ENCODE results near the gene ZNF607. TPM values are rescaled to one million over a fixed set of nuclear protein-coding genes. Genes with fewer than 3 reads are reported as not detected.

ZNF607 gene
- total RNA-seq, 4 donors from 2014 or later: 0.62 to 2.7 (median 1.5) TPM

DNA sequence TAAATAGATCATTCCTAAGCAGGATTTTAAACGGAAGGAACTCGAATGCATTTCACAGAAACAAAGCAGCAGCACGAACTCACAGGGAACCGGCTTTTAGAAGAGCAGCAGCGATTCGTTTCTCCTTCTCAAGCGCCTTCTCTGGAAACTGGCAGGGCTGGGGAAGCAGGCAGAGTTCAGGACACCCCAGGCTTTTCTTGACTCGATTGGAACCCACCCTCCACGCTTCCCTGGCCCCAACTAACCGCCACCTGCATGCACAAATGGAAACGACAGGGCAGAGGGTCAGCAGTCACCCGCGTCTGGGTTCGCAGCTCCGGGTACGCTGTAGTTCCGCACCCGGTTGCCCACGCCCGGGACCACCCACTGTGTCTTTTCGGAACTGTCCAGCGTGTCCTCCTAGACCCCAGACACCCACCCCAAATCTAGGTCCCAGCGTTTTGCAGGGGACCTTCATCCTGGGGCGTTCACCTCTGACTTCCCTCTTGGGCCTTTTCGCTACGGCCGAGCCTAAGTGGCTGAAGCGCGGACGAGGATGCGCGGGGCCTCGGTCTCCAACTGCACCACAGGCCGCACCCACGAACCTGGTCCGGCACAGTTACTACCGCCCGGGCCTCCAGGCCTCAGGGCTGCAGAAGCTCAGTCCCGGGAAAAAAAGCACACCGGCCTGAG, 64.8 kb downstream of the ZNF607 start:
- Histone ChIP-seq H3K27me3 (no peaks in the 10 kb centered on the region), H3K27ac (peak overlapping the region; percentile 90 to 94 (median 93)), H3K36me3 (peaks cover 0 to 1% of the 10 kb centered on the region in 2 donors), H3K4me1 (peaks cover 21 to 22% of the 10 kb centered on the region in 2 donors), H3K4me3 (peak overlapping the region; percentile 75 to 94 (median 84)), H3K9me3 (no peaks in the 10 kb centered on the region)
- TF ChIP-seq, protein P1, sequence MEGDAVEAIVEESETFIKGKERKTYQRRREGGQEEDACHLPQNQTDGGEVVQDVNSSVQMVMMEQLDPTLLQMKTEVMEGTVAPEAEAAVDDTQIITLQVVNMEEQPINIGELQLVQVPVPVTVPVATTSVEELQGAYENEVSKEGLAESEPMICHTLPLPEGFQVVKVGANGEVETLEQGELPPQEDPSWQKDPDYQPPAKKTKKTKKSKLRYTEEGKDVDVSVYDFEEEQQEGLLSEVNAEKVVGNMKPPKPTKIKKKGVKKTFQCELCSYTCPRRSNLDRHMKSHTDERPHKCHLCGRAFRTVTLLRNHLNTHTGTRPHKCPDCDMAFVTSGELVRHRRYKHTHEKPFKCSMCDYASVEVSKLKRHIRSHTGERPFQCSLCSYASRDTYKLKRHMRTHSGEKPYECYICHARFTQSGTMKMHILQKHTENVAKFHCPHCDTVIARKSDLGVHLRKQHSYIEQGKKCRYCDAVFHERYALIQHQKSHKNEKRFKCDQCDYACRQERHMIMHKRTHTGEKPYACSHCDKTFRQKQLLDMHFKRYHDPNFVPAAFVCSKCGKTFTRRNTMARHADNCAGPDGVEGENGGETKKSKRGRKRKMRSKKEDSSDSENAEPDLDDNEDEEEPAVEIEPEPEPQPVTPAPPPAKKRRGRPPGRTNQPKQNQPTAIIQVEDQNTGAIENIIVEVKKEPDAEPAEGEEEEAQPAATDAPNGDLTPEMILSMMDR (IDR thresholded peaks at IDR 0.05 in 4 of 5, conservative IDR thresholded peaks at IDR 0.05 in 1 of 5): no peak
- TF ChIP-seq POLR2A (IDR thresholded peaks at IDR 0.05): no peak
- intact Hi-C loops (cut with DNase I; ENCODE audit: low total_unique reads): loop anchor here (1.0 to 10.0 kb wide), 7 partner anchors 38 to 577 kb away; partner anchors contain the start of genes ZNF383, ZNF420, ZNF527 and ZNF540
- ATAC-seq (peak; percentile 24 to 27), DNase-seq (peak; percentile 2 to 14)
- in situ Hi-C loops (cut with MboI; ENCODE audit: low sequenced_read_pairs in 4 of 4): no loop called here

DNA sequence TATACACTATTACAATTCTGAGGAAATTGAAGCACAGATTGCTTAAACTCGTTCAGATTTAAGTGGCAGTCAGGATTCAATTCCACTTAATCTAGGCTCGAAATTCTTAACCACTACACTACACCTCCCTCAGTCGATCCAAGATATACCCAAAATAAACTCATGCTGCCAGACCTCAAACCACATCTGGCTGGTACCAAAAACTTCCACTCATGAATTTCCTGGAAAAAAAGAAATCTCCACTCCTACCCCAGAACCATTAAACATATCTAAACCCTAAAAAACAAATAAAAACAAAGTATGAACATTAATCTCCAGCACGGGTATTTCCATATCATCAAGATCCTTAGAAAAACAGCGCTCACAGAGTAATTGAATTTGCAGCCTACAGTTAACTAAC, 65.4 kb downstream of the ZNF607 start:
- in situ Hi-C loops (cut with MboI; ENCODE audit: low sequenced_read_pairs in 4 of 4): no loop called here
- Histone ChIP-seq H3K4me3 (peak overlapping the region; percentile 75 to 94 (median 84)), H3K9me3 (no peaks in the 10 kb centered on the region), H3K27ac (peak overlapping the region; percentile 90 to 94 (median 93)), H3K27me3 (no peaks in the 10 kb centered on the region), H3K36me3 (no peaks in the 10 kb centered on the region), H3K4me1 (peaks cover 21 to 22% of the 10 kb centered on the region in 2 donors)
- DNase-seq (no peak), ATAC-seq (no peak)
- intact Hi-C loops (cut with DNase I; ENCODE audit: low total_unique reads): loop anchor here (10.0 kb wide), 1 partner anchor 279 kb away; the partner anchor contains the start of gene ZNF527
- no peak for TF ChIP-seq POLR2A (IDR thresholded peaks at IDR 0.05)
- TF ChIP-seq, protein P1 (IDR thresholded peaks at IDR 0.05 in 4 of 5, conservative IDR thresholded peaks at IDR 0.05 in 1 of 5): no peak

Other genes starting within 250 kb of the ZNF607 start
- 1 to 10 TPM in 2 of 4 donors, under 1 TPM in 2; 0.19 to 1.2 (median 0.76) TPM for gene ZNF793, start 212.8 kb downstream of the ZNF607 start, total RNA-seq
- 1 to 10 TPM; 1.5 to 2.5 (median 1.8) TPM for gene ZNF571, start 125.0 kb downstream of the ZNF607 start, total RNA-seq
- gene ZNF540, start 124.9 kb downstream of the ZNF607 start, total RNA-seq: 1 to 10 TPM in 3 of 4 donors, under 1 TPM in 1; 0.46 to 1.5 (median 1.3) TPM
- 1 to 10 TPM; 1.2 to 6.2 (median 3.4) TPM for gene ZFP30, start 64.3 kb downstream of the ZNF607 start, total RNA-seq
- 10 to 100 TPM in 1 of 4 donors, 1 to 10 TPM in 3; 2.6 to 12.8 (median 5.6) TPM for gene ZNF573, start 59.8 kb upstream of the ZNF607 start, total RNA-seq
- gene WDR87, start 186.8 kb upstream of the ZNF607 start, total RNA-seq: not detected
- gene SIPA1L3, start 187.4 kb upstream of the ZNF607 start, total RNA-seq: 10 to 100 TPM in 1 of 4 donors, 1 to 10 TPM in 3; 4.1 to 18.7 (median 6.1) TPM

Data from gastrocnemius medialis (tissue), 4 donors.